ENCODE data around the gene FOXP1.
A peak's percentile ranks its signal among the peaks of the same experiment; 100 is the strongest.

FOXP1 gene

GRCh38 chr3:71148455-71149060, 435.0 kb downstream of the FOXP1 start:
- no peak for DNase-seq (ENCODE audit: low read depth)

- no peak for DNase-seq (ENCODE audit: low read depth)
Measured at GRCh38 chr3:71146673-71147072, 436.9 kb downstream of the FOXP1 start.

GRCh38 chr3:71145954-71146353, 437.6 kb downstream of the FOXP1 start:
- no peak for DNase-seq (ENCODE audit: low read depth)

- DNase-seq (ENCODE audit: low read depth), result no peak
Measured at GRCh38 chr3:71144525-71145253, 438.8 kb downstream of the FOXP1 start.

- DNase-seq (ENCODE audit: low read depth), result no peak
Measured at GRCh38 chr3:71143493-71143892, 440.0 kb downstream of the FOXP1 start.

- no peak for DNase-seq (ENCODE audit: low read depth)
Measured at GRCh38 chr3:71142441-71143161, 440.9 kb downstream of the FOXP1 start.

GRCh38 chr3:71140477-71140876, 443.1 kb downstream of the FOXP1 start:
- no peak for DNase-seq (ENCODE audit: low read depth)

GRCh38 chr3:71139496-71139895, 444.0 kb downstream of the FOXP1 start:
- DNase-seq (ENCODE audit: low read depth), result no peak

- no peak for DNase-seq (ENCODE audit: low read depth)
Measured at GRCh38 chr3:71138410-71138809, 445.1 kb downstream of the FOXP1 start.

GRCh38 chr3:71136276-71136675, 447.3 kb downstream of the FOXP1 start:
- no peak for DNase-seq (ENCODE audit: low read depth)

GRCh38 chr3:71135373-71136088, 448.0 kb downstream of the FOXP1 start:
- no peak for DNase-seq (ENCODE audit: low read depth)

- no peak for DNase-seq (ENCODE audit: low read depth)
Measured at GRCh38 chr3:71134521-71134920, 449.0 kb downstream of the FOXP1 start.

GRCh38 chr3:71133865-71134264, 449.7 kb downstream of the FOXP1 start:
- DNase-seq (ENCODE audit: low read depth), result no peak

GRCh38 chr3:71132995-71133730, 450.4 kb downstream of the FOXP1 start:
- no peak for DNase-seq (ENCODE audit: low read depth)

- DNase-seq (ENCODE audit: low read depth), result no peak
Measured at GRCh38 chr3:71131375-71132314, 451.9 kb downstream of the FOXP1 start.

GRCh38 chr3:71130471-71131374, 452.8 kb downstream of the FOXP1 start:
- peak; percentile 62 for DNase-seq (ENCODE audit: low read depth)

- DNase-seq (ENCODE audit: low read depth), result no peak
Measured at GRCh38 chr3:71129611-71130431, 453.7 kb downstream of the FOXP1 start.

- DNase-seq (ENCODE audit: low read depth), result no peak
Measured at GRCh38 chr3:71128961-71129360, 454.6 kb downstream of the FOXP1 start.

- no peak for DNase-seq (ENCODE audit: low read depth)
Measured at GRCh38 chr3:71127844-71128243, 455.7 kb downstream of the FOXP1 start.

Data from stimulated activated CD8-positive, alpha-beta memory T cell treated with anti-CD3 and anti-CD28 coated beads, Interleukin-12 subunit alpha, Interleukin-12 subunit beta, amount 100 ng/mL, for 1 hour (primary cell).